Activated CD4-positive, alpha-beta T cell treated with anti-CD3 and anti-CD28 coated beads, Interleukin-2, amount 10 ng/mL, durations not matched to agents 7 days and 5 days (primary cell): ENCODE measurements around the gene OLFML2B. TPM values are rescaled to one million over a fixed set of nuclear protein-coding genes. Genes with fewer than 3 reads are reported as not detected.
"Not testable (repeated sequence)": the region's sequence is repeated elsewhere in the genome, so short reads cannot be mapped to it uniquely, and the experiment has no call there.

Experiments
- CTCF ChIA-PET: fragments of 350-600 bp; sonication (Branson Sonifier 250); formaldehyde crosslinking; loops from one replicate; lab custom pipeline; 2021; ENCODE audit warnings: antibody characterized with exemption; lab: Charles Lee
- POLR2A ChIA-PET: fragments of 350-600 bp; sonication (Branson Sonifier 250); formaldehyde crosslinking; loops from one replicate; lab custom pipeline; 2021; ENCODE audit warnings: antibody characterized with exemption; lab: Charles Lee
- DNase-seq: peaks from one replicate; pipeline ENCODE4 v3.0.0-alpha.2; 2020
- H3K27ac Mint-ChIP-seq: one replicate; pipeline ENCODE4 v1.8.0; 2021; ENCODE audit warnings: mild to moderate bottlenecking, moderate library complexity, mixed read lengths
- H3K27me3 Mint-ChIP-seq: one replicate; pipeline ENCODE4 v1.8.0; 2021; ENCODE audit warnings: mixed read lengths
- H3K36me3 Mint-ChIP-seq: one replicate; pipeline ENCODE4 v1.8.0; 2021; ENCODE audit warnings: low read depth, mixed read lengths
- H3K4me1 Mint-ChIP-seq: one replicate; pipeline ENCODE4 v1.8.0; 2021; ENCODE audit warnings: mixed read lengths
- H3K4me3 Mint-ChIP-seq: one replicate; pipeline ENCODE4 v1.8.0; 2021; ENCODE audit warnings: mild to moderate bottlenecking, moderate library complexity, mixed read lengths
- H3K9me3 Mint-ChIP-seq: one replicate; pipeline ENCODE4 v1.8.0; 2021; ENCODE audit warnings: mixed read lengths
- total RNA-seq, 2 experiments: library from RNA; stranded (reverse); gene quantifications; one replicate each; pipeline ENCODE4 v1.2.3, GENCODE V29; 2021

The OLFML2B gene
- total RNA-seq, 2 experiments from 2014 or later: not detected

DNA sequence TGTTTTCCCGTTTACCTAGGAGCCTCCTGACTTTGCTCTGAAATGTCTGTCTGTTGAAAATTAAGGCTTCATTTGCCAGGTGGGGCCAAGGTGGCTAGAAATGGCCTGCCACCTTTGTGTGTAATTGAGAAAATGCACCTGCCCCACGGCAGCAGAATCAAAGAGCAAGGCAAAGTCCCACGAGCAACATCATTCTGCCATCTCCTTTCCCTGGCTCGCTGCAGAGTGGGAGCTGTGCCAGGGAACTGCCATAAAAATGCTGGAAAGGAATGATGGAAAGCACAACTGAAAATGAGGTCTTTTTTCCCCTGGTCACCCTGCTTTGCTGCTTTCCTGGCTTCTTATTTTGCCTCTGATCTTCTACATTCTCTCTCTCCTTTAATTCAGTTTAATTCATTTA lies 5.5 kb upstream of the OLFML2B start:
- Mint-ChIP-seq H3K9me3 (no peaks in the 10 kb centered on the region), H3K27me3 (peaks cover 39% of the 10 kb centered on the region), H3K4me1 (peaks cover 4% of the 10 kb centered on the region), H3K27ac (no peak overlapping the region), H3K4me3 (no peak overlapping the region), H3K36me3 (no peaks in the 10 kb centered on the region)
- ChIA-PET CTCF (interaction anchor here (1.5 kb wide), 1 partner anchor 236 kb away, joined by 5 read pairs; no protein-coding TSS in a partner anchor), POLR2A (no interaction called here)
- no peak for DNase-seq

DNA sequence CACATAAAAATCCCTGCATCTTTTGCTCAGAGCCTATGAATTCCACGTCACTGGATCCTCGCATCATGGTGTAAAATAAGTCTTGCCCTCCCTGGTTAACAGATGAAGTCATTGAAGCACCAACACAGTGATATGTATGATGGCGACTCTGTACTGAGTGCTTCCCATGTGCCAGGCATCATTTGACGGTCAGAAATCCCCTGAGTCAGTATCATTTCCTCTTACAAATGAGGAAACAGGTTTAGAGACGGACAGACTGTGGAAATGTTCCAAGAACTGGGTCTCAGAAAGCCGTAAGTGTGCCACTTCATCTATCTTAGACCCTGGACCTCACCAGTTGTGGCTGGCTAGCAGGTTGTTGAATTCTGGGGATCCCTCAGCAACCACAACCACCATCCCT lies 5.1 kb upstream of the OLFML2B start:
- Mint-ChIP-seq H3K9me3 (no peaks in the 10 kb centered on the region), H3K4me3 (no peak overlapping the region), H3K36me3 (no peaks in the 10 kb centered on the region), H3K27ac (no peak overlapping the region), H3K27me3 (peaks cover 39% of the 10 kb centered on the region), H3K4me1 (peaks cover 7% of the 10 kb centered on the region)
- ChIA-PET CTCF (interaction anchor here (0.8 kb wide), 1 partner anchor 9 kb away, joined by 3 read pairs; no protein-coding TSS in a partner anchor), POLR2A (no interaction called here)
- no peak for DNase-seq

DNA sequence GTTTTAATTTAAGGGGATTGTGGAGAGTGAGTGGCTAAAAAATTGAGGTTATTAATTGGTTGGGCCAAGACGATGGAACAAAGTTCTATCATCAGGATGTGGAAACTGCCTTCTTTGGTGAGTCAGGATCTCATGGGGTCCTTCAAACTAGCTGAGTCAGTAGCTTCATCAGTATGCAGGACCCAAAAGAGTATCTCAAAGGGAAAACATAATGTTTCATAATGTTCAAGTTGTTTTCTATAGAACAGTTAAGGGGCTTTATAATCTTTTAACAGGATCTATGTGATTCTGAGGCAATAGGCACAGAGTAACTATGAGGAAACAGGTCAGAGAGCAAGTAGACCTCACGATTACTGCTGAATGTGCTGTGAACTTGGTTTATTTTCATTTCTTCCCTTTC lies 3.2 kb upstream of the OLFML2B start:
- ChIA-PET CTCF (interaction anchor here (0.6 kb wide), 1 partner anchor 112 kb away, joined by 3 read pairs; no protein-coding TSS in a partner anchor), POLR2A (no interaction called here)
- Mint-ChIP-seq H3K36me3 (no peaks in the 10 kb centered on the region), H3K4me3 (no peak overlapping the region), H3K27me3 (peaks cover 49% of the 10 kb centered on the region), H3K4me1 (peaks cover 12% of the 10 kb centered on the region), H3K9me3 (no peaks in the 10 kb centered on the region), H3K27ac (no peak overlapping the region)
- DNase-seq: no peak

DNA sequence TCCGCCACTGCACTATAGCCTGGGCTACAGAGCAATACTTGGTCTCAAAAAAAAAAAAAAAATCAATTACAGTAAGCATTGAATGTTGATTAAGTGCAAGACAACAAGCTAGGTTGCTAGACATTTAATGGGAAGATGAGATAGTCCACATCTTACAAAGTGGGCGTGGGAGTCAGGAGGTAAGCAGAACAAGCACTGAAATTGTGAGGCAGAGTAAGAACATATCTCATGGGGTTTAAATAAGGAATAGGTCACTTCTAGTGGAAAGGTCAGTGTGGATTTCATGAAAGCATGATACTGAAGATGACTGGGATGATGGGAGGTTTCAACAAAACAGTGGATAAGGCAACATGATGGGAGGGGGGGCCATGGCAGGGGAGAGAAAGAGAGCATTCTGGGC lies 1.9 kb upstream of the OLFML2B start:
- Mint-ChIP-seq H3K9me3 (no peaks in the 10 kb centered on the region), H3K27ac (no peak overlapping the region), H3K27me3 (peaks cover 49% of the 10 kb centered on the region), H3K4me1 (peaks cover 12% of the 10 kb centered on the region), H3K36me3 (no peaks in the 10 kb centered on the region), H3K4me3 (no peak overlapping the region)
- ChIA-PET CTCF (interaction anchor here (0.6 to 0.7 kb wide), 2 partner anchors 120 to 233 kb away, joined by 3 read pairs; no protein-coding TSS in a partner anchor), POLR2A (no interaction called here)
- no peak for DNase-seq

DNA sequence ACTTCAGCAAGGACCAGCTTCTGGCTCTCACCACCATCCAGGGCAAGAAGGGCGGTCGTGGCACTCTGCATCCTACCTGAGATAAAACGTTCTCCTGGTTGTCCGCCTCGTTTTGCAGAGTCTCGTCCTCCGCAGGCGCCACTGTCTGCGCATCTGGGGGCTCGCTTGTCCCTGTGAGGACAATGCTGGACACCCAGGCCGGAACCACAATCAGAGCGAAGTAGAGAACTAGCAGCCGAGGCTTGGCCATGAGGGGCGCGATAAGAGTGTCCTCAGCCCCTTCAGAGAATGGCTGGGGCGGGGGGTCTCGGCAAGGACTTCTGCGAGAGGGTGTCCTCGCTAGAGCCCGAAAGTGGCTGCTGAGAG lies 505 bp downstream of the OLFML2B start:
- peaks cover 12% of the 10 kb centered on the region for H3K4me1 Mint-ChIP-seq
- peak overlapping the region; percentile 82 for H3K4me3 Mint-ChIP-seq
- no peak for DNase-seq
- H3K36me3 Mint-ChIP-seq: no peaks in the 10 kb centered on the region
- ChIA-PET CTCF (interaction anchor here (1.1 to 2.1 kb wide), 3 partner anchors 13 to 273 kb away, joined by 3 to 11 read pairs (median 5); partner anchors contain the start of gene DUSP12), POLR2A (no interaction called here)
- peaks cover 44% of the 10 kb centered on the region for H3K27me3 Mint-ChIP-seq
- no peaks in the 10 kb centered on the region for H3K9me3 Mint-ChIP-seq
- no peak overlapping the region for H3K27ac Mint-ChIP-seq

DNA sequence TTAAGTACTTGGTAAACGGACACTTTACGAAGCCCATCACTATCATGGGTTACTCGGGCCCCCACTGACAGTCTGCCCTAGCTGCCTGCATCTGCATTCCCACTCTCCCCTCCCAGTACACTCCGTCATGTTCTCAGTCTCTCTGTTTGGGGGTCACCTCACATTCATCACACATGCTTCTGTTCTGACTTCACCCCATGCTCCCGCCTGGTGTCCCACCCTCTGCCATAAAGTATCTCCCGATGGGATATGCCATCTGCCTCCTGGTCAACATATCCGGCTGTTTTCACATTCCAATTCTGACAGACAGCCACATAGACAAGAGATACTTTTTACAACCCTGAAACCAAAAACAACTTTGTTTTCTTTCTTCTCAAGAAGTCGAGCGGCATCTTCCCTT lies 1.0 kb downstream of the OLFML2B start:
- H3K4me3 Mint-ChIP-seq: peak overlapping the region; percentile 82
- ChIA-PET CTCF (interaction anchor here (1.9 to 2.1 kb wide), 2 partner anchors 14 to 230 kb away, joined by 5 to 11 read pairs; no protein-coding TSS in a partner anchor), POLR2A (no interaction called here)
- H3K4me1 Mint-ChIP-seq: peaks cover 12% of the 10 kb centered on the region
- no peak overlapping the region for H3K27ac Mint-ChIP-seq
- H3K36me3 Mint-ChIP-seq: no peaks in the 10 kb centered on the region
- H3K9me3 Mint-ChIP-seq: no peaks in the 10 kb centered on the region
- peaks cover 42% of the 10 kb centered on the region for H3K27me3 Mint-ChIP-seq
- DNase-seq: no peak

DNA sequence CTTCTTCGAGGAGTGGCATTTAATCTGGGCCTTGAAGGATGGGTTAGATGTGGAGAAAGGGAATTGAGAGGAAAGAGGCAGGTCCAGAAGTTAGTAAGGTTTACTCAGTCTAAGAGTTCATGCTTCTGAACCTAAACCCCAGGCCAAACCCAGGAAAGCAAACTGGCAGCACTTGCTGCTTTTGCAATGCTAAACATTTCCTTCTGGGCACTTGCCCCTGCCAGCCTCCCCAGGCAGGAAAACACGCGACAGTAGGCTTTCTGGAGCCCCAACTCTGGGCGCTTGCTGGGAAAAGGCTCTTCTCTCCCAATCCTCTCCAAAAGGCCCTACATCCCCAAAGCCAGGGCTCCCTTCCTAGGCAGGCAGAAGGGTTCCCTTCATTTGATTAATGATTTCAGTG lies 2.5 kb downstream of the OLFML2B start:
- H3K4me1 Mint-ChIP-seq: peaks cover 12% of the 10 kb centered on the region
- no peak overlapping the region for H3K4me3 Mint-ChIP-seq
- no peaks in the 10 kb centered on the region for H3K36me3 Mint-ChIP-seq
- ChIA-PET POLR2A (no interaction called here), CTCF (no interaction called here)
- H3K27me3 Mint-ChIP-seq: peaks cover 32% of the 10 kb centered on the region
- no peaks in the 10 kb centered on the region for H3K9me3 Mint-ChIP-seq
- H3K27ac Mint-ChIP-seq: no peak overlapping the region
- no peak for DNase-seq

DNA sequence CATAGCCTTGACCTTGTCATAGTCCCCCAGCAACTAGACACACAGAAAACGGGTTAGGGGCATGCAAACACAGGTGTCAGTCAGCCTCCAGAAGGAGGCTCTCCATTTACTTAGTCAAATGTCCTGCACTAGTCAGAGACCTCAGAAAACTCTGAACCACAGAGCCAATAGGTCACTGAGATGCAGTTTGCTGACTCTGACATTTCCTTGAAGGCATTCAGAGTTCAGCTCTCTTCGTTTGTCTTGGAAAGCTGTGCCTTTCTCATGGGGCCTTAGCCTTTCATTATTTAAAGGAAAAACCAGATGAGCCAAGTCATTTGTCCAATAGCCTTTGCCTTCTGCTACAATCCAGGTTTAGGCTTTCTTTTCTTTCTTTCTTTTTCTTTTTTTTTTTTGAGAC lies 3.5 kb downstream of the OLFML2B start:
- DNase-seq: no peak
- Mint-ChIP-seq H3K4me1 (peaks cover 12% of the 10 kb centered on the region), H3K36me3 (no peaks in the 10 kb centered on the region), H3K4me3 (no peak overlapping the region), H3K27ac (no peak overlapping the region), H3K27me3 (peaks cover 26% of the 10 kb centered on the region), H3K9me3 (no peaks in the 10 kb centered on the region)
- ChIA-PET POLR2A (no interaction called here), CTCF (interaction anchor here (0.7 kb wide), 1 partner anchor 14 kb away, joined by 3 read pairs; no protein-coding TSS in a partner anchor)

DNA sequence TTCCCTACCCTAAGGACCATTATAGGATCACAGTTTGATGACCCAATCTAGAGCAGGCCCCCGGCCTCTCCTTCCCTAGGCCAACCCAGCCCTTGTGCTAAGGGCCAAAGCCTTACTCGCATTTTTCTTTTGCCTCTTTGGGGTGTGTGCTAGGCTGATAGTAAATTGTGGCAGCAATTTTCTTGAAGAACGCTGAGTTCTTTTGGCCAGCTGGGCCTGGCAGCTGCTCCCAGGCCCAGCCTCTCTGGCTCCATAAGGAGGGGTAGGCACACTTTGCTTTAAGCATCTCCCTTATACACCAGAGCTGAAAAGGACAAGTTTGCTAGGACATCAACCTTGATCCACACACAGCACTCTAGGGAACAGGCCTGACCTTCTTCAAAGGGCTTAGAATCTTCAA lies 4.2 kb downstream of the OLFML2B start:
- DNase-seq: no peak
- ChIA-PET CTCF (interaction anchor here (0.9 to 1.1 kb wide), 2 partner anchors 18 to 19 kb away, joined by 4 read pairs; no protein-coding TSS in a partner anchor), POLR2A (no interaction called here)
- H3K27ac Mint-ChIP-seq: no peak overlapping the region
- no peaks in the 10 kb centered on the region for H3K9me3 Mint-ChIP-seq
- H3K36me3 Mint-ChIP-seq: no peaks in the 10 kb centered on the region
- H3K4me1 Mint-ChIP-seq: peaks cover 10% of the 10 kb centered on the region
- peaks cover 20% of the 10 kb centered on the region for H3K27me3 Mint-ChIP-seq
- no peak overlapping the region for H3K4me3 Mint-ChIP-seq

DNA sequence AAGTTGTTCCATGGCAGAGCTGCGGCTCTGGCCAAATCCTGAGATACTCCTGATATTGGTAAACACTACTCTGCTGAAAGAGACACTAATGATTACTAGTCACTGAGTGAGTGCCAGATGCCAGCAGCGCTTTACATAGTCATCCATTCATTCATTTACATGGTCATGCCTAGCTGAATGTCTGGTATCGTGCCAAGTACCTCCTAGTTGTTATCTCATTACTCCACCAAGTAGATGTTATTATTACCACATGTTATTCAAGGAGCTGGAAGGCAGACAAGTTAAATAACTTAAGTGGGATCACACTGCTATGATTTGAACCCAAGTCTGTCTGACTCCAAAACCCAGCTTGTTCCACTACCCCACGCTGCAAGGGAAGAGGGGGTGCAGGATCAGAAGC lies 4.7 kb downstream of the OLFML2B start:
- H3K27ac Mint-ChIP-seq: no peak overlapping the region
- peaks cover 6% of the 10 kb centered on the region for H3K4me1 Mint-ChIP-seq
- ChIA-PET POLR2A (no interaction called here), CTCF (interaction anchor here (0.9 to 1.1 kb wide), 2 partner anchors 18 to 19 kb away, joined by 4 read pairs; no protein-coding TSS in a partner anchor)
- H3K9me3 Mint-ChIP-seq: peaks cover 2% of the 10 kb centered on the region
- peaks cover 16% of the 10 kb centered on the region for H3K27me3 Mint-ChIP-seq
- no peak overlapping the region for H3K4me3 Mint-ChIP-seq
- no peak for DNase-seq
- H3K36me3 Mint-ChIP-seq: no peaks in the 10 kb centered on the region

DNA sequence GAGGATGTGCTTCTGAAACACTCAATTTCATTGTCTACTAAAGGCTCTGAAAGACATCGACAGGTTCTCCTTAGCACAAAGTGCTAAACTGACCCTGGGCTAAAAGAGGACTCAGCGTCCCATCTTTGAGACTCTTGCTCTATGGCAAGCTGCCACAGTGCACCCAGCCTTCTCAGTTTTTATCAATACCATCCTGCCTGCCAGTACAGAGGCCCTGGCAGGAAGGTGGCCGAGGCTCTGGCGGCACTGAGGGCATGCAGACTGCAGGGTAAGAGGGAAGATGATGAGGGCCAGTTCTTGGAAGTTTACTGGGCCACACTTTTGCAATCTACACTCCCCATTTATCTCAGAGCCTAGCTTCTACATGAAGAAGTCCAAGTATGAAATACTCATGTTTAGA lies 5.3 kb downstream of the OLFML2B start:
- CTCF ChIA-PET: interaction anchor here (0.9 kb wide), 1 partner anchor 17 kb away, joined by 4 read pairs; no protein-coding TSS in a partner anchor
- H3K27ac Mint-ChIP-seq: no peak overlapping the region
- H3K36me3 Mint-ChIP-seq: no peaks in the 10 kb centered on the region
- POLR2A ChIA-PET: no interaction called here
- no peak overlapping the region for H3K4me3 Mint-ChIP-seq
- peaks cover 14% of the 10 kb centered on the region for H3K27me3 Mint-ChIP-seq
- peaks cover 2% of the 10 kb centered on the region for H3K9me3 Mint-ChIP-seq
- DNase-seq: no peak
- peaks cover 2% of the 10 kb centered on the region for H3K4me1 Mint-ChIP-seq

DNA sequence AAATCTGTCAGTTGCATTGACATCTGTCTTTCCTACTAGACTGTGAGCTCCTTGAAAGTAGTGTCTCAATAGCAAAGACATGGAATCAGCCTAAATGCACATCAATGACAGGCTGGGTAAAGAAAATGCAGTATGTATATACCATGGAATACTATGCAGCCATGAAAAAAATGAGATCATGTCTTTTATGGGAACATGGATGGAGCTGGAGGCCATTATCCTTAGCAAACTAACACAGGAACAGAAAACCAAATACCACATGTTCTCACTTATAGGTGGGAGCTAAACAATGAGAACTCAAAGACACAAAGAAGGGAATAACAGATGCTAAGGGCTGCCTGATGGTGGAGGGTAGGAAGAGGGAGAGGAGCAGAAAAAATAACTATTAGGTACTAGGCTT lies 5.9 kb downstream of the OLFML2B start:
- DNase-seq, H3K9me3 Mint-ChIP-seq, H3K4me3 Mint-ChIP-seq, H3K27me3 Mint-ChIP-seq, H3K27ac Mint-ChIP-seq, CTCF ChIA-PET, POLR2A ChIA-PET, H3K36me3 Mint-ChIP-seq, H3K4me1 Mint-ChIP-seq: not testable (repeated sequence)

DNA sequence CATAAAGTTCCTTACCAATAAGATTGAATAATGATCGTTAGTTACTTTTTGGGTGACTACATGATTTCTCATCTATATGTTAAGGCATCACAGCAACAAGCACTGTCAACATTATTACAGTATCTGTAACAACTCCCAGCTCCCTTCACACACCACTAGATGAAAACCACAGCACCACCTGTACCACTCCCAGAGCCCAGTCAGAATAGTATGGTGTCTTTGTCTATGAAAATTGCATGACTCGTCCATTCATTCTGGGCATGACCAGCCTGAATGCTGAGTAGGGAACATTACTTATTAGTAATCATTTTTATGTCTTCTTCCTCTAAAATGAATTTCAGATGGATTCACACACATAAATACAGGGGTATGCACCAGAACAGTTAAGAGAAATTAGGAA lies 7.0 kb downstream of the OLFML2B start:
- ChIA-PET POLR2A (no interaction called here), CTCF (no interaction called here)
- no peak for DNase-seq
- Mint-ChIP-seq H3K9me3 (peaks cover 4% of the 10 kb centered on the region), H3K36me3 (no peaks in the 10 kb centered on the region), H3K27ac (no peak overlapping the region), H3K27me3 (peaks cover 2% of the 10 kb centered on the region), H3K4me1 (no peaks in the 10 kb centered on the region), H3K4me3 (no peak overlapping the region)

DNA sequence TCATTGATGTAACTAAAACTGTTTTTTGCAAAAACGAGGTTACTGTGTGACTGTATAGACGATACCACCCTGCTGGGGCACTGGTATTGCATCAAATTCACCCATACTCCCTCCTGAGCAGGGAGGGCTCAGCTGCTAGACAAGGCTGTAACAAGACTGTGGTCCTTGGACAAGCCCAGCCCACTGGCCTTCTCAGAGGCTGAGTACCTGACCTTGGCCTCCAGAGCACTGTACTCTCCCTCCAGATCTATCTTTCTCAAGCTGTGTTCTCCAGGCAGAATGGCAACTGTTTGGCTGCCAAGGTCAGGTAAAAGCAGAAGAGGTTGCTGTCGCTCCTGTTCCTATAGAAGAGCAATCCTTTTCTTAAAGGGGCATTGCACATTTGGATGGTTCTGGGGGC lies 8.5 kb downstream of the OLFML2B start:
- H3K4me1 Mint-ChIP-seq: no peaks in the 10 kb centered on the region
- H3K27ac Mint-ChIP-seq: no peak overlapping the region
- H3K27me3 Mint-ChIP-seq: peaks cover 2% of the 10 kb centered on the region
- peaks cover 4% of the 10 kb centered on the region for H3K9me3 Mint-ChIP-seq
- CTCF ChIA-PET: no interaction called here
- no peaks in the 10 kb centered on the region for H3K36me3 Mint-ChIP-seq
- no peak overlapping the region for H3K4me3 Mint-ChIP-seq
- POLR2A ChIA-PET: no interaction called here
- no peak for DNase-seq
